ENCODE measurements around the gene NAP1L4.

Gene NAP1L4

DNA sequence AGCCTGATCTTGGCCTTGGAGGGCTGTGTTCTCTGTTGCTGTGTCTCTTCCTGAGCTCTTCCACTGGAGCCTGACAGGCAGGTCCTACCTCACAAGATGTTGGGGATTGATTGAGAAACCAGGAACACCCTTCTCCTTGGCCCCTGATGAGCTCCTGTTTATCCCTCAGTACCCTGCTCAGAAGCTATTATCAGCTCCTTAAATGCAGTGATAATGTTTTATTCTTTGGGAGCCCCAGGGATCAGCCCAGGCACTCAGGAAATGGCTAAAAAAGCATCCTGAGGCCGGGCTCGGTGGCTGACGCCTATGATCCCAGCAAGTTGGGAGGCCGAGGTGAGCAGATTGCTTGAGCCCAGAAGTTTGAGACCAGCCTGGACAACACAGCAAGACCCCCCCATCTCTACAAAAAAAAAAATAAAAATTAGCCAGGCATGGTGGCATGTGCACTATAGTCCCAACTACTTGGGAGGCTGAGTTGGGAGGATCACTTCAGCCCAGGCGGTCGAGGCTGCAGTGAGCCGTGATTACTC is 58.0 kb downstream of the NAP1L4 start:
- no peak for DNase-seq

DNA sequence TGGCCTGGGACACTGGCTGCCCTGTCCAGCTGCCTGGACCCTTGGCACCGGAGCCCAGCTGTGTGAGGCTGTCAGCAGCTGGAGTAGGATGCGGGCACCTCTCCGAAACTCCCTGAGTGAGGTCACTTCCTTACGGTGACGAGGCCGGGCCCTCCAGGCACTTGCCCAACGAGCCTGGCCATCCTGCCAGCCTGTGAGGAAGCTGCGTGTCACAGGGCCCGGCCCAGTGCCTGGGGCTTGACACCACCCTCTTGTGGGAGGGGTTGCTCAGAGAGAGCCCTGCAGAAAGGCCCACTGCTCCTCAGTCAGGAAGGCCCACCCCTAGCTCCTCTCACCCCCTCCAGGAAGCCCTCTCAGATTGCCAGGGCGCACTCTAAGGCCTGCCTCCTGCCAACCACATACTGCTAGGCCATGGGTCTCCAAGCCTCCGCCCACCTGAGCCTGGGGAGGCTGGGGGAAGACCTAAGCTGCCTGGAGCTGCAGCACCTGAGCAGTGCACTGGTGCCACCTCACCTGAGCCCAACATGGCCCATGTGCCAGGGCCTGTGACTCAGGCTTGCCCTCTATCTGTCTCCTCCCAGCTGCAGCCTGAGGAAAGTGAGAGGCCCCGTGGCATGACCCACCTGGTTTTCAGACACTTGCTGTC is 58.6 kb downstream of the NAP1L4 start:
- DNase-seq: peak; percentile 49

DNA sequence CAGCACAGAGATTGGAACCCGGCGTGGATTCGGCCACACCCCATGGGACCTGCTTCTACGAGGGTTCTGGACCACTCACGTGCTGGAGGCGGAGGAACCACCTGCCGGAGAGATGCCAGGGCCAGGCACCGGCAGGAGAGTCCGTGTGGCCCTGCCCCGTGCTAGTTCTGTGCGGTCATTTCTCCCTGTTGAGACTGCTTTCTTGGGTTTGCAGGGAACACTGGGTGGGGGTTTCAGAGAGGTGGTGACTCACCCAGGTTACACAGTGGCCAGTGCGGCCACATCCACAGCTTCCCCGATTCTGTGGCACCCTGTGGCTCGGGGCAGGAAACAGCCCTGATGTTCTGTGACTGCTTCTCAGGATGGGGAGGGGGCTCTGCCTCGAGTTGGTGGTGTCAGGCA is 59.3 kb downstream of the NAP1L4 start:
- peak; percentile 22 for DNase-seq

- DNase-seq: no peak
Observed at GRCh38 chr11:2931771-2932738, 60.1 kb downstream of the NAP1L4 start.

- no peak for DNase-seq
Observed at GRCh38 chr11:2931420-2931746, 60.7 kb downstream of the NAP1L4 start.

DNA sequence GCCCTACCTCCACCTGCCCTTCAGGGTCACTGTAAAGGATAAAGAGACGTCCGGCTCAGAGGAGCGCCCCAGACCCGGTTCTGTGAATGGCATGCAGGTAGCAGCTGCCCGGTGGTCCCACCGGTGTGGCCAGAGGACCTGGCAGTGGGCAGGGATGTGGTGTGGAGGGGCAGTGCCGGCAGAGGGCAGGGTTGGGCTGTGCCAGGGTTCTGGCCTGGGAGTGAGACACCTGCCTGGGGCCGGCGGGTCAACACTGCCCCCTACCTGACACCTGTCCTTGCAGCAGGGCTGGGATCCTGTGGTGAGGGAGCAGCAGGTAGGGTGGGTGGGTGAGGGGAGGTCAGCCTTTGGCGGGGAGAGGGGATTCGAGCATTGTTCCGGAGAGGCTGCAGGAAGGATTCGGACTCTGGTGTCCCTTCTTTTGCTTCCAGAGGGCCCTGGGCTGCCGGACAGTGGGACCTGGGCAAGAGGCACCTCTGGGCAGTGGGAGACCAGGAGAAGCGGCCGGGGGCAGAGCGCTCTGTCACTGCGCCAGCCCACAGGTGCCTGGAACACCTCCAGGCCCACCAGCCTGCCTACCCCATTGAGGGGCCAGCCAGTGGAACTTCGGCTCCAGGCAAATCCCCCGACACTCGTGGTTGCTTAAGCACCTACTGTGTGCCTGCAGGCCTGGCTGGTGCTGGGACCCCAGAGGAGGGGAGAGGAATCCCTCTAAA is 61.3 kb downstream of the NAP1L4 start:
- DNase-seq: no peak

GRCh38 chr11:2929950-2930703 is 62.0 kb downstream of the NAP1L4 start:
- DNase-seq: no peak

DNA sequence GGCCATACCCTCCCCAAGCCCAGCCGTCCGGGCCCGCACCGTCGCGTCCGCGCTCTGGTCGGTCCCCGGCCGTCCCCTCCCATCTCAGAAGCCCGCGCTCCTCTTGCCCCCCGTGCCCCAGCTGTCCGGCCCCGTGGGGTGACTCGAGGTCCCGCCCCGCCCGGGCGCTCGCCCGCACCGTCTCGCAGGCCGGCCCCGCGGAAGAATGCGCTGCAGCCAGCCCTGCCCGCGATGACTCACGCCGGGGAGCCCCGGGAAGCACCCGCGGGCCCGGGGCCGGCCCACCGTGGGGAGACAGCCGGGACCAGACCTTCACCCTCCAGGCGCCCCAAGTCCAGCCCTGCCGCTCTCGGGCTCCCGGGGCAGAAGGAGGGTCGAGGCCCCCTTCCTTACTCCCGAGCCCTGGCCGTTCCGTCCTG is 62.6 kb downstream of the NAP1L4 start:
- DNase-seq: no peak

- no peak for DNase-seq
Observed at GRCh38 chr11:2928605-2929530, 63.3 kb downstream of the NAP1L4 start, which contains the start of gene PHLDA2. Gene PHLDA2 (minus strand): TSS chr11:2929420. CDS start chr11:2929364, 56 bp downstream.

DNA sequence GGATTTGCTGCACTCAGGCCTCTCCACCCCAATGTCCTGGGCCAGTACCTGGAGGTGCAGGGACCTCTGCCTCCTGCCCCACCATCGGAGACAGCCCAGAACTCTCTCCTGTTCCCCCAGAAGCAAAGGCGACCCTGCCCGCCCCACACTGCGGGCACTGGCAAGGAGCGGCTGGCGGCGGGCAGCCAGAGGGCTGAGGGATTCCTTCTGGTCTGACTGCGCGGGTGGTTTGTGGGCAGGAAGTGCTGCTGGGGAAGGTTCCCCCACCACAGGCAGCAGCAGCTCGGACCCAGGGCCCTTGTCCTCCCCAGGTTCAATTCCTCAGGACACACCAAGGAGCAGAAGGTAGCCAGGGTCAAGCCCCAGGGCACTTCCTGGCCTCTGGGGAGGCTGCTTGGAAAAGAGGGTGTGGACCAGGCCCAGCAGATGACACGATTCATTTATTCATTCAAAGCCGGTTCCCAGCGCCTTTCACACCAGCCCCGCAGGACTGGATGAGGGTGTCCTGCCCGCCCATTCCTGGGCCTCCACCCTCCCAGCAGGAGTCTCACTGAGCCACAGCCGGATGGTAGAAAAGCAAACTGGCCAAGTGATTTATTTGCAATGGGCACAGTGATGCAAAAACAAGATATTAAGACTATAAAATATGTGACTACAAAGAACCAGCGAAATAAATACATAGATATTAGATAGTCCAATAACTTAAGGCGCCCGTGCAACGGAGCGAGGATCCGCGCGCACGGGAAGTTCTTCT is 64.1 kb downstream of the NAP1L4 start:
- no peak for DNase-seq

DNA sequence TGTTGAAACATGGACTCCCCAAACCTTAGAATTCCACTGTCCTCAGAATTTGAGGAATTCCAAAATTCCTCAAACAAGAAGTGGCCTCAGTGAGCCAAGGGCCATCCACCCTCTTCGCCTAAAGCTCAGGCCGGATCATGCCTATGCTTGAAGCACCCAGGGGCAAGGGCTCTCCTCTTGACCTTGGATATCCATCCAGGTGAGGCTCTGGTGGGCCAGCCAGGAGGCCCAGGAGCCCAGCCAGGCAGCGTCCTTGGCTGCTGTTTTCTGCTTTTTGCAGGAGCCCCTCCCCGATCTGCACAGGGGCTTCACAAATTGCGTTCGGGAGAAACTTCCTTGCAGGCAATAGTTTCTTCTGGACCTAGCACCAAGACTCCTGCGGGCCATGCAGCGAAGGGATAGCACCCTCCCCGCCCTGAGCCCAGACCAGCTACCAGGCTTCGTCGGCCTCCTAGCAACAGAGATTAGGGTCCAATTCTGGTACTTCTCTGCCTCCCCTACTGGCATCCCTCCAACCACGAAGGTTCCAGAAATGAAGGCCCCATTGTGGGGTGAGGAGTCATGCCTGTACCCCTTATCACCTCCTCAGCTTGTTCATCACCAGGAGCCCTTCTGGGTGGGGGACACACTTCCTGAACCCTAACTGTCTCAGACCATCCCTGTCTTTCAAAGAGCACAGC is 64.9 kb downstream of the NAP1L4 start:
- DNase-seq: no peak

DNA sequence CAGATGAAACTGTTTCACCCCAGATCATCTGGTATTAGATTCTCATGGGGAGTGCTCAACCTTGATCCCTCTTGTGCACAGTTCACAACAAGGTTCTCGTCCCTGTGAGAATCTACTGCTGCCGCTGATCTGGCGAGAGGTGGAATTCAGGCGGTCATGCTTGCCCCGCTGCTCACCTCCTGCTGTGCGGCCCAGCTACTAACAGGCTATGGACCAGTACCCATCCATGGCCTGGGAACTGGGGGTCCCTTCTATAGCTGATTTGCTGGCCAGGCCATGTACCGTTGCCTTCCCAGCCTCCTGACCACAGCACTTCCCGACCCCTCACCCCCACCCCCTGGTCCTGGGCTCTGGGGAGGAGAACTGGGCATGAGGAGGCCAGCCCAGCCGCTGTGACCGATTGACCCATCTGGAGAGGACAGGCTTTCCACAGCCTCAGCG is 65.5 kb downstream of the NAP1L4 start:
- no peak for DNase-seq

DNA sequence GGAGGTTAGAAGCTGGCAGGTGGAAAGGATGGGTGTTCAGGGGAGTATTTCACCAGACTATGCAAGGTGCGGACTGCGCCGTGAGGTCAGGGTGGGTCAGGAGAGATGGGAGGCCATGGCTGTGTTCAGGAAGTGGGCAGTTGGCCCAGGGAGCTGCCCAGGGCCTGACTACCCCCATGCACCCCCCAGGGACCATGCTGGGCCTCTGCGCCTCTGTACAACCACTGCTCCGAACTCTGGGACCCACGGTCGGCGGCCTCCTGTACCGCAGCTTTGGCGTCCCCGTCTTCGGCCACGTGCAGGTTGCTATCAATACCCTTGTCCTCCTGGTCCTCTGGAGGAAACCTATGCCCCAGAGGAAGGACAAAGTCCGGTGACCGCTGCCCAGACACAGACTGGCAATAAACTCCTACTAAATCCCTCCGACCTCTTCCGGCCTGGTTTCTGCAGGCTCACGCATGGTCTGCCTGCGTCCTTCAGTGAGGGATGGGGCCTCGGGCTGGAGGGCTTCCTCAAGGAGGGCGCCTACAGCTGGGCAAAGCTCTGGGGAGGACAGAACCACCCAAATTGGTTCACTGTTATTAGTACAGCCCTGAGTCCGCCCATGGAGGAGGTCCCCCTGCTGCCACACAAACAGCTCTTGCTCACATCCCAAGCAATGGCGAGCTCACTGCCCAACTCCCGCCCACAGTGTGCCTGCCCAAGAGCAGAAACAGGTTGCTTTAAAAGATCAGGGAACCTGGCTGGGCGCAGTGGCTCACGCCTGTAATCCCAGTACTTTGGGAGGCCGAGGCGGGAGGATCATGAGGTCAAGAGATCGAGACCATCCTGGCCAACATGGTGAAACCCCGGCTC is 67.1 kb downstream of the NAP1L4 start:
- DNase-seq: no peak

DNA sequence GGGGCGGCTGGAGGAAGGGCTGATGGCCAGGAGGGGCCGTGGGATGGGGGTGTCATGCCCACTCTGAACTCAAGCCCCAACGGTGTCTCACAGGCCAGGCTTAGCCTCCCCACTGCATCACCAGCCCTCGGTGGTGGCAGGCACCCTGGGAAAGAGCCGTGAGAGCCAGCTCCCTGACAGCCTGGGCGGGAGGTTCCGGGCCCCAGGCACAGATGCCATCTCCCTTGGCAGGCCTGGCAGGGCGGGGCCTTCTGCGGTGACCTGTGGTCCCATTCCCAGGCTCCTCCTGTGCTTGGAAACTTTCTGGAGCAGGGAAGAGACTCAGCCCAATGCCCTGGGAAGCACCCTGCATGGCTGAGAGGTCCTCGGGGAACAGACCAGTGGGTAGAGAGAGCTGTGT is 67.7 kb downstream of the NAP1L4 start:
- DNase-seq: no peak

GRCh38 chr11:2923446-2924375 is 68.4 kb downstream of the NAP1L4 start:
- DNase-seq: no peak

- DNase-seq: no peak
Observed at GRCh38 chr11:2922655-2923054, 69.5 kb downstream of the NAP1L4 start.

DNA sequence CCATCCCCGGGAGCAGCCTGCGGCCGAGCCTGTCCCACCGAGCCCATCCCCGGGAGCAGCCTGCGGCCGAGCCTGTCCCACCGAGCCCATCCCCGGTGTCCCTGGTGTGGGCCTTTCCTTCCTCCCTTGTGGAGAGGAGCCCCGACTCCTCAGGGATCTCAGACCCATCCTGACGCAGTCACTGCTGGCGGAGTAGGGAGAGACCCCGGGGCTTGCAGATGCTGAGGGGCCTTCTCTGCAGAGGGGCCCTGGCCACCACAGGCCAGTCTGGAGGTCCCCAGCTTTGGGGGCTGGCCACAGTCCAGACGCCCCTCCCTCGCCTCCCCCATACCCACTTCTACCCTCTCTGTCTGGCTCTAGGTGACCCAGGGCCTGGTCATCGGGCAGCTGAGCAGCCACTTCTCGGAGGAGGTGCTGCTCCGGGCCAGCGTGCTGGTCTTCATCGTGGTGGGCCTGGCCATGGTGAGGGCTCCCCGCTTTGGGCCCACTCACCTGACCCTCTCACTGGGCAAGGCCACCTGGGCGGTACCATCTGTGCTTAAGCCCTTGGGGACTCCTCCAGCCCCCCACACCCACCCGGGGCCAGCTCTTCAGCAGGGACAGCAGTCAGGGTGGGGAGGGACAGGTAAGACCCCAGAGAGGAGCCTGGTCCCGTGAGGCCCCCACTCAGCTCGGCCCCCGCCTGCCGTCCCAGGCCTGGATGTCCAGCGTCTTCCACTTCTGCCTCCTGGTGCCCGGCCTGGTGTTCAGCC is 70.2 kb downstream of the NAP1L4 start:
- DNase-seq: no peak
